Ishikawa (cell line): ENCODE results near the gene C11orf65.
"Not testable (repeated sequence)": the region's sequence is repeated elsewhere in the genome, so short reads cannot be mapped to it uniquely, and the experiment has no call there.

Experiments
- EGR1 ChIP-seq: IDR thresholded peaks from 2 replicates; pipeline ENCODE4 v1.6.1; 2012
- REST ChIP-seq: IDR thresholded peaks from 2 replicates; pipeline ENCODE4 v1.6.1; 2012; ENCODE audit warnings: low read depth, mild to moderate bottlenecking

GRCh38 chr11:108417551-108417950, 49.8 kb downstream of the C11orf65 start:
- not testable (repeated sequence) for TF ChIP-seq EGR1, REST
